GM19324 (cell line): ENCODE results near the gene RTL9.
"Not testable (repeated sequence)": the region's sequence is repeated elsewhere in the genome, so short reads cannot be mapped to it uniquely, and the experiment has no call there.

Source experiments
- ATAC-seq: cut with Tn5 transposase; IDR thresholded peaks from one replicate; pipeline ENCODE4 v1.9.1; 2021; ENCODE audit warnings: mild to moderate bottlenecking, moderate library complexity; ENCODE audit not compliant: unreplicated experiment, low FRiP score

RTL9 gene

DNA sequence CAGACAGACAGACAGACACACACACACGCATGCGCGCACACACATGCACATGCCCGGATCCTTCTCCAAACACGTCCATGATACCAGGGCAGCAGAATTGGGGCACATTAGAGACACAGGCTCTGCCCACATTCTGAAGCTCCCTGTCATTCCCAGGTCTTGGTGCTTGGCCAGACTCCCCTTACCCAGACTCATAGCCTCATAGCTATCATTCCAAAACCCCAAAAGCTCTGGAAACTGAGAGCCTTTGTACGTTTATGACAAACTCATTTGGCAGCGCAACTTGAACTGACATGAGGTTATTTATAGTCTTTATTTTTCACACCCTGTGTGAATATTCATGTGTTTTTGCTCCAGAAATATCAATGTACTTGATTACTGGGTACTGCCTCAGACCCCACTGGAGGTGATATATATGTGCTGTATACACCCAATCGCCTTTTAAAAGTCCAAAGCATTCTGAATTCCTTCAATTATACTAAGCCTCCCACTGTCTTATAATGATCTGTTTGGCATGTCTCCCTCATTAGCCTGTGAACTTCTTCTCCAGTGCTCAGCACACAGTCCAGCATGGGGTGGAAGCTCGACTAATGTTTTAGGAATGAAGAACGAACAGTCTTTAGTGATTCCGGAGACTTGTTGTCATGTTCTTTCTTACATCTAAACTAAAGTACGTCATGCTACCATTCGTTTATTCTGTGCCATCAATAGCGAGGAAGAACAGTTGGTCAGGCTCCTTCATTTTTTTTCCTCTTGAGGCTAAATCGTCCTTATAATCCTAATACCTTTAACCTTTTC is 45.0 kb downstream of the RTL9 start:
- ATAC-seq: no peak

DNA sequence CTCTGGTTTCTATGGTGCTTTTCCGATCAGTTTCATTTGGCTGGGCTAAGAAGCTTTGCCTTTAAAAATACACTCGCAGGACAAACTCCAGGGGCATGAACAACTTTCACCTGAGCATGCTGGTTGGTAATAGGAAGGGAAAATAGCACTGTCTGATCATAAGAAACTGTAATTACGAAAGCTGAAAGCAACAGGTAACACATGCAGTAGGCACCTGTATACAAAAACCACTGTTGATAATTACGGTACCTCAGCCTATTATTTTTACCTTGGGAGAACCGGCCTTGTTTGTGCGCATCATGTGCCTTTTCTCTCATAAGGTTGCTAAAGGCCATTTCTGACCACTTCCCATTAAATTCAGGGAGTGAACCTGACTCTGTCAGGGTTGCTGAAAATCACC is 45.7 kb downstream of the RTL9 start:
- ATAC-seq: no peak

DNA sequence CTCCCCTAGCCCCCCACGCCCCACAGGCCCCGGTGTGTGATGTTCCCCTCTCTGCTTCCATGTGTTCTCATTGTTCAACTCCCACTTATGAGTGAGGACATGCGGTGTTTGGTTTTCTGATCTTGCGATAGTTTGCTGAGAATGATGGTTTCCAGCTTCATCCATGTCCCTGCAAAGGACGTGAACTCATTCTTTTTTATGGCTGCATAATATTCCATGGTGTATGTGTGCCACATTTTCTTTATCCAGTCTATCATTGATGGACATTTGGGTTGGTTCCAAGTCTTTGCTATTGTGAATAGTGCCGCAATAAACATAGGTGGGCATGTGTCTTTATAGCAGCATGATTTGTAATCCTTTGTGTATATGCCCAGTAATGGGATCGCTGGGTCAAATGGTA is 47.6 kb downstream of the RTL9 start:
- ATAC-seq: not testable (repeated sequence)

DNA sequence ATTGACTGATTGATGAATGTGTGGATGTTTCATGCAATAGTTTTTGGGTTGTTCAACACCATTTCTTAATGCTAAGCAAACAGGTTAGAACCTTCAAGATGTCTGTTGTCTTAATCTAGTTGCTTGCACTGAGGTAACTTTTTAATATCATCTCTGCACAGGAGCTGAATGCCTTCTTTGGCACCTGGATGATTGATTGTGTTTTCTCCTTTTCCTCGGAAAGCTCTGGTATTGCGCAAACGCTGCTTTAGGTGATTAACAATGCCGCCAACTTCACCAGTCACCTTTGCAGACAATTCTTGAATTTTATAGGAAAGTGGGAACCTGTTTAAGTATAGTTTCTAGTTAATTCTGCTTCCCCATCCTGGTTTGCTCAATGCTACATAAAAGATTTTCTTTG is 48.2 kb downstream of the RTL9 start:
- ATAC-seq: no peak

DNA sequence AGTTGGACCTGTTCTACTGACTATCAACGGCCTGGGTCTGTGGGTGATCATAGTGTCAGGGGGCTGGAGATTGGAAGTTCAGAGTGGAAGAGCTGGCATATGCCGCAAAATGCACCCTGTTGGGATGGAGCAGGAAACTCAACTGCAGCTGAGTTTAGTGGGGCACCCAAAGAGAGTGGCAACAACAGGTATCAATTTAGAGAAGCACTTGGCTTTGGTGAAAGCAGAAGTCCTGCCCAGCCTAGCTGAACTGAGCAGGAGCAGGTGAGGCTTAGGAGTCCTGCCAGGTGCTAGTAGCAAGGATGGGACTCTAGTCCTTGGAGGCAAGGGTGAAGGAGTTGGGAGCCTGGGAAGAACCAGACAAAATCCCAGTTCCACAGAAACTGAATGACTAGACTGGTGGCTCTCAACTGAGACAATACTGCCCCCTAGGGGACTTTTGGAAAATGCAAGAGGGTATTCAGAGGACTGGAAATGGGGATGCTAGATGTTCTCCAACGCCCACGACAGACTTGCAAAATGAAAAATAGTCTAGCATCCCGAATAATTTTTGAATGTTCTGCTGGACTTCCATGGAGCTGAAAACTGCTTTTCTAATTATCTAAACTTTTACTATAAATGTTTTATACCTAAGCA is 49.4 kb downstream of the RTL9 start:
- peak; percentile 46 for ATAC-seq
